ENCODE results near the gene PER2.
"Not testable (repeated sequence)": the region's sequence is repeated elsewhere in the genome, so short reads cannot be mapped to it uniquely, and the experiment has no call there.

The PER2 gene

GRCh38 chr2:238286551-238286950, 1.9 kb downstream of the PER2 start:
- no peak overlapping the region for H3K9ac ChIP-seq (ENCODE audit: low read depth, low read length)
- H3K9me3 ChIP-seq (ENCODE audit: control insufficient read depth, insufficient read depth, low read length) = no peaks in the 10 kb centered on the region
- H3K4me1 ChIP-seq (ENCODE audit: insufficient read depth, low read length) = peaks cover 34% of the 10 kb centered on the region
- H3K36me3 ChIP-seq (ENCODE audit: insufficient read depth, low read length) = no peaks in the 10 kb centered on the region

DNA sequence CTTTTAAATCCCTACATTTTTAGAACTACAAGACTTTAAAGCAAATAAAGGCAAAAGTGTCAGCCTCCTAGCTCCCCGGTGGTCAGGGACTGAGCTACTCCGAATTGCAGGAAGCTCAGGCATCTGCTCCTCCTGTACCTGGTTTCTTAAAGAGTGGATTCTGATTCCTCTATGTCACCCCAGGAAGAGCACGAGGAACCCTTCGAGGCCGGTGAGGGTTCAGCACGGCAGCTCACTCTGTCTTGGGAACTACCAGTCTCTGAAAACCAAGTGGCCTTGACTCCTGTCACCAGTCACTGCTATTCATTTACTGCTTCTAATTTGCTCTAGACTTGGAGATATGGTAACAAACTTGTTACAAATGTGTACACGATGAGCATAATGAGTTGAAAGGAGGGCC, 2.3 kb downstream of the PER2 start:
- H3K9me3 ChIP-seq (ENCODE audit: control insufficient read depth, insufficient read depth, low read length) = no peaks in the 10 kb centered on the region
- H3K9ac ChIP-seq (ENCODE audit: low read depth, low read length) = no peak overlapping the region
- peaks cover 34% of the 10 kb centered on the region for H3K4me1 ChIP-seq (ENCODE audit: insufficient read depth, low read length)
- H3K36me3 ChIP-seq (ENCODE audit: insufficient read depth, low read length) = no peaks in the 10 kb centered on the region

DNA sequence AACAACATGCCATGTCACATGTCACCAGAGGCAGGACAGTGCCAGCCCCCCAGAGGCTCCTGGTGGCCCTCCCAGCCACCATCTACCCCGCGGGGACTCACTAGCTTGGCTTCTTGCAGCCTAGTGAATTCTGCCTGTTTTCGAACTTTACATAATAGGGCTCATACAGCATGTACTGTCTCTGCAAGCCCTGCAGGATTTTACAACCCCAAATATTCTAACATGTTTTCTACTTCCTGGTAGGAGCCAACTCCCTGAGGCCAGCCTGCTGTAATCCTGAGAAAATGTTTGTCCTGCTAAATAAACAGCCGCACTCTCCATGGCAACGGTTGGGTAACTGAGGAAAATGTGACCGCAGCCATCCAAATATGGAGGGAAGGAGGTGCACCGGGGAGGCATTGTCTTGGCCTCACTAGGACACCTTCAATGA, 2.7 kb downstream of the PER2 start:
- Histone ChIP-seq H3K9ac (ENCODE audit: low read depth, low read length) (no peak overlapping the region), H3K4me1 (ENCODE audit: insufficient read depth, low read length) (peaks cover 31% of the 10 kb centered on the region), H3K9me3 (ENCODE audit: control insufficient read depth, insufficient read depth, low read length) (no peaks in the 10 kb centered on the region), H3K36me3 (ENCODE audit: insufficient read depth, low read length) (no peaks in the 10 kb centered on the region)

- no peaks in the 10 kb centered on the region for H3K9me3 ChIP-seq (ENCODE audit: control insufficient read depth, insufficient read depth, low read length)
- no peak overlapping the region for H3K9ac ChIP-seq (ENCODE audit: low read depth, low read length)
- H3K36me3 ChIP-seq (ENCODE audit: insufficient read depth, low read length) = no peaks in the 10 kb centered on the region
- H3K4me1 ChIP-seq (ENCODE audit: insufficient read depth, low read length) = peaks cover 24% of the 10 kb centered on the region; the same call in 1 of the 2 replicates
Observed at GRCh38 chr2:238284802-238285515, 3.5 kb downstream of the PER2 start.

DNA sequence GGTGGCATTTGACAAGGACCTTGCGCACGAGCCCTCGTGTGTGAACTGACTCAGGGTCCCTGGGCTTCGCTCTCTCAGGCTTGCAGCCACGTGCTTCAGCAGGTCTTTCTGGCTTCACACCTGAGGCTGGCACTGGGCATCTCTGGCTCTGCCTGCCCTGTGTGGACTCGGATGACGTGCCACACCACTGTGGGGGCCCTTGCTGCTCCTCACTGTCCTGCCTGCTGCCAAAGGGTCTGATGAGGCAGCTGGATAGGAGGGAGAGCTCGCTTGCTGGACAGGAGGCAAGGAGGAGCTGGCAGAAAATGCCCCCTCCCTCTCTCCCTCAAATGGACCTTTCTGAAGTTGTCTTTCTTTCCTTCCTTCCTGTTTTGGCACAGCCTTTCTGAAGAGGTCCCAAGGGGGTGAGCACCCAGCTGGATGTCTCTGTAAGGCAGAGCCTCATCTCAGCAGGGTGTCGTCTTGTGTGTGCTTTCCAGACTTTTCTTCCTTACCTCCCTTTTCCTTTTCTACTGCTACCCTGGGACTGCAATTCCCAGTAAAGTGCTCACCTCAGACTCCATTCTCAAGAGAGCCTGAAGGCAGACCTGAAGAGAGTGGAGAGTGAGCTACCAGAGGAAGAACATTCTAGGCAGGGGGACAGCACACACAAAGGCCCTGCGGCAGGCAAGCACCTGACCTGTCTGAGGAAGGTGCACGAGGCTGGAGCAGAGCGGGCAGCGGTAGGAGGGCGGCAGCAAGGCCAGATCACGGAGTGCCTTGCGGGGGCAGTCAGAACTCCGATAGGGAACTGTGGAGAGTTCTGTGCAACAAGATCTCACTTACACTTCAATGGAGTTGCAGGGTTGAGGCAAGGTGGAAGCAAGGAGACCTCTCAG, 5.3 kb downstream of the PER2 start:
- no peaks in the 10 kb centered on the region for H3K9me3 ChIP-seq (ENCODE audit: control insufficient read depth, insufficient read depth, low read length)
- H3K4me1 ChIP-seq (ENCODE audit: insufficient read depth, low read length) = peaks cover 18% of the 10 kb centered on the region; the same call in 1 of the 2 replicates
- H3K36me3 ChIP-seq (ENCODE audit: insufficient read depth, low read length) = no peaks in the 10 kb centered on the region
- no peak overlapping the region for H3K9ac ChIP-seq (ENCODE audit: low read depth, low read length)

DNA sequence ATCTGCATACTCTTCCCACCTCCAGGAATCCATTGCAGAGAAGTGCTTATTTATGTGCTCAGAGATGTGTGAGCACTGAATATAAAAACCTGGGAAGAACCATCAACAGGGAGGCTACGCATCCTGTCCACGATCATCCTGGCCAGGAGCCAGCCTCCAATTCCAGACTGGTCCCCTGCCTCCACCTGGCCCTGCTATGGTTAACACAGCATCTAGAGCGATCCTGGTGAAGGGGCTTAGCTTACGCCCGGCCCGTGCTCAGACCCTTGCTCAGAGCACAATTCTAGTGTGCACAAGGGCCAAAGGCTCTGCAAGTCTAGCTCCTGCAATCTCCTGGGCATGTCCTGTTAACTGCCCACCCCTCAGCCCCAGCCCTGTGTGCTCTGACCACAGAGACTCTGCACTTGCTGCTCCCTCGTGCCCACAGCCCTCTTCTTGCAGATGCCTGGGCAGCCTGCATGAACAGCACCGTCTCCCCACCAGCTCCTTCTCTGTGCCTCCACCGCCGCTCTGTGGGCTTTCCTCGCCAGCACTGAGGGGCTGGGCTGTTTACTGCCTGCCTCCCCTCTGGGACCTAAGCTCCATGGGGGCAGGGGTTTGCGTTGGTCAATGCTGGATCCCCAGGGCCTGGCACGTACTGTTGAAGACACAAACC, 6.5 kb downstream of the PER2 start:
- Histone ChIP-seq H3K4me1 (ENCODE audit: insufficient read depth, low read length) (peaks cover 15% of the 10 kb centered on the region; the same call in 1 of the 2 replicates), H3K9me3 (ENCODE audit: control insufficient read depth, insufficient read depth, low read length) (no peaks in the 10 kb centered on the region), H3K36me3 (ENCODE audit: insufficient read depth, low read length) (no peaks in the 10 kb centered on the region), H3K9ac (ENCODE audit: low read depth, low read length) (no peak overlapping the region)

DNA sequence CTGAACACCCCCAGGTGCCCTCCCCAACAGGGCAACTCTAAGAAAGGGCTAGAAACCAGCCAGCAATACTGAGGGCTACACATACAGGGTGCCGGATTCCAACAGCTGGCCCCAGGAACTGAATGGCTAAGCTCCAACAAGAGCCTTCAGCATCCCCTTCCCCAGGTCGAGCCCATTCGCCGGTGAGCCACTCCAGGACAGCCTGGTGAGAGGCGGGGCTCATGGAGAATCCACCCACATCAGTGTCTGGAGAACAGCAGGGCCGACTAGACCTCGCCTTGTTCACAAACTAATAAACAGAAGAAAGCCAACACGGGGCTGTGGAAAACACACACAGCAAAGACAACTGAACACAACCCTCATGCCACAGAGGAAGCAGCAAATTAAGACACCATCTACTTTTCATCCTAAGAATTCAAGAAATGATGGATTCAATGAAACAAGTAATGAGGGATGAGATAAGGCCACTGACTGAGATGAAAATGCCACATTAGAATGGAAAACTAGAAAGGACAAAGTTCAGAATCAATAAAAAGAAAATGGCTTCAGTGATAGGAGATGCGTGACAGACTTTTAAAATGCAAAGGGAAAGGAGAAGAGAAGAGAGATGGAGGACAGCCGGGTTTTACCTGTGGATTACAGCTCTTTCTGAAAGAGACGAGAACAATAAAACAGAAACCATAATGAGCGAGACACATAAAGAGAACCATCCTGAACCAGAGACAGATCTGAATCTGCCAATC, 8.2 kb downstream of the PER2 start:
- H3K4me1 ChIP-seq (ENCODE audit: insufficient read depth, low read length) = peaks cover 1% of the 10 kb centered on the region; the same call in 1 of the 2 replicates
- no peak overlapping the region for H3K9ac ChIP-seq (ENCODE audit: low read depth, low read length)
- no peaks in the 10 kb centered on the region for H3K9me3 ChIP-seq (ENCODE audit: control insufficient read depth, insufficient read depth, low read length)

GRCh38 chr2:238279324-238279682, 9.1 kb downstream of the PER2 start:
- no peaks in the 10 kb centered on the region for H3K4me1 ChIP-seq (ENCODE audit: insufficient read depth, low read length)
- no peaks in the 10 kb centered on the region for H3K9me3 ChIP-seq (ENCODE audit: control insufficient read depth, insufficient read depth, low read length)
- 0 out of 2 replicates have a peak, but pooled peaks cover 2% of the 10 kb centered on the region for H3K36me3 ChIP-seq (ENCODE audit: insufficient read depth, low read length)
- no peak overlapping the region for H3K9ac ChIP-seq (ENCODE audit: low read depth, low read length)

More for the DNA sequence above, 8.2 kb downstream of the PER2 start:
- 0 out of 2 replicates have a peak, but pooled peaks cover 2% of the 10 kb centered on the region for H3K36me3 ChIP-seq (ENCODE audit: insufficient read depth, low read length)

DNA sequence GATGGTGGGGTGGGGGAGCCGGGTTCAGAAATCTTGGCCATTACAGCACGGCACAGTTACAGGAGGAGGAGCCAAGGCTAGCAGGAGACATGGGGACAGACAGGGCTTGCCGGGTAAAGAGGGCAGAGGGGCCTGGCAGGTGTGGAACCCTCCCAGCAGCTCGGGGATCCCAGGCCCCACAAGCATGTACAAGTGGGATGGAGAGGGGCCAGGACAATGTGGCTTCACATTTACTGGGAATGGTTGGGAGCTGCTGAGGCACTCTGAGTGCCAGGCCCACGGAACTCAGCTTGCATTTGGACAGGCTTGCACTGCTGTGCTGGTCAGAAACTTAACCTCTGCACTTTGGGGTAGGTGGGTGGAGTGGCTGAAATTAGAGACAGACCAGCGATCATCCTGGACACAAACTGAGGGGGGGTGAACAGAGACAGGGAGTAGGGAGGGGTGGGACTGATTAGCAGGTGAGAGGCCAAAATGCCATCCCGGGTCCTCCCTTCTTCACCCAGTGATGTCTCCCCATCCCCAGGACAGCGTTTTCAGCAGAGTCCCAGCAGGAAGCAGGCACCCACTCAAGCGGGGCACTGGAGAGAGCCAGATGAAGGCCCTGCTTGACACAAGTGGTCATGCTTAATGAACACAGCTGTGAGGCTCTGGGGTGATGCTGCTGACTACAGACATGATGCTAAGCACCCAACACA, 9.6 kb downstream of the PER2 start:
- Histone ChIP-seq H3K9me3 (ENCODE audit: control insufficient read depth, insufficient read depth, low read length) (no peaks in the 10 kb centered on the region), H3K9ac (ENCODE audit: low read depth, low read length) (no peak overlapping the region), H3K4me1 (ENCODE audit: insufficient read depth, low read length) (no peaks in the 10 kb centered on the region), H3K36me3 (ENCODE audit: insufficient read depth, low read length) (0 out of 2 replicates have a peak, but pooled peaks cover 2% of the 10 kb centered on the region)

DNA sequence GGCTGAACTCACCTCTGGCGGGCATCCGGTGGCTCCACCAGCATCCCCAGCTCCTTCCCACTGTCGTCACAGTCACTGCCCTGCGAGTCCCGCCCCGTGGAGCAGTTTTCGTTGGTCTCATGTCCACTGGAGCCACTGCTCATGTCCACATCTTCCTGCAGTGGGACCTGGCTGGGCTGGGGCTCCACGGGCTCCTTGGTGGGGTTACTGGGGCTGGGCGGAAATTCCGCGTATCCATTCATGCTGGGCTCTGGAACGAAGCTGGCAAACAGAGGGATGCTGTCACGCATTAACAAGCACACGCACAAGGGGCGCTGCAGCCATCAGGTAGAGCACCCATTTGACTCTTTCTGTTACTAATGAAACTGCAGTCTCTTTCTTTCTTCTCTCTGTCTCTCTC, 10.7 kb downstream of the PER2 start:
- Histone ChIP-seq H3K9me3 (ENCODE audit: control insufficient read depth, insufficient read depth, low read length) (no peaks in the 10 kb centered on the region), H3K36me3 (ENCODE audit: insufficient read depth, low read length) (0 out of 2 replicates have a peak, but pooled peaks cover 2% of the 10 kb centered on the region), H3K9ac (ENCODE audit: low read depth, low read length) (no peak overlapping the region), H3K4me1 (ENCODE audit: insufficient read depth, low read length) (no peaks in the 10 kb centered on the region)

DNA sequence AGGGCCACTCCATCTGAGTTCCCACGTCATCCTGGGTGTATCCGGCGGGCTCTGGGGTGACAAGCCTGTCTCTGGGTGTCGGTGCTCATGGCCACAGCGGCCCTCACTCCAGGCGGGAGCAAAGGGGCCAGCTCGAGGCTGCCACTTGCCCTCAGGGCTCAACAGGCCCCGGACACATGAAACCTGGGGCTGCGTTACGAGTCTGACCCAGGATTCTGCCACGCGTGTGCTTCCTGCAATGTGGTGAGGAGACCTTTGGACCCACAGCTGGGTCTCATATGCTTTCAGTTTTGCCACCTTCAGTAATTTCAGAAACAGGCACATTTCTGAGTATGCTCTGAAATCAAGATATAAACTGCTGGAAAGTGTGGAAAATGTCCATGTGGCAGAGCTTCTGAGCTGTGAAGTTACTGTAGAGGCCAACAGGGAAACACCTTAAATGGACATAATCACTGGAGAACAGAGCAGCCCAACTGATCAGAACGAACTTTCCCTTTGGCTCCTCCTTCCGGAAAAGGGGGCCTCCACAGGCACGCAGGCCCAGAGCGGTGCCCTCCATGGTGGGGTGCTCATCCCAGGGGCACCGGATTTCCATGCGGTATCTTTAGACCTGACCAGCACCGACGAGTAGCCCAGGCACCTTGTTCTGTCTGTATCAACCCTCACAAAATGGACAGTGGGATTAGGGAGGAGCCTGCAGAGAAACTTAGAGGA, 14.1 kb downstream of the PER2 start:
- Histone ChIP-seq H3K9ac (ENCODE audit: low read depth, low read length) (no peak overlapping the region), H3K36me3 (ENCODE audit: insufficient read depth, low read length) (0 out of 2 replicates have a peak, but pooled peaks cover 2% of the 10 kb centered on the region), H3K9me3 (ENCODE audit: control insufficient read depth, insufficient read depth, low read length) (no peaks in the 10 kb centered on the region), H3K4me1 (ENCODE audit: insufficient read depth, low read length) (peaks cover 6% of the 10 kb centered on the region; the same call in 1 of the 2 replicates)

GRCh38 chr2:238273433-238273832, 15.0 kb downstream of the PER2 start:
- not testable (repeated sequence) for H3K9me3 ChIP-seq (ENCODE audit: control insufficient read depth, insufficient read depth, low read length); H3K36me3 ChIP-seq (ENCODE audit: insufficient read depth, low read length); H3K9ac ChIP-seq (ENCODE audit: low read depth, low read length)

GRCh38 chr2:238272156-238272555, 16.3 kb downstream of the PER2 start:
- Histone ChIP-seq H3K9me3 (ENCODE audit: control insufficient read depth, insufficient read depth, low read length) (no peaks in the 10 kb centered on the region), H3K9ac (ENCODE audit: low read depth, low read length) (no peak overlapping the region), H3K36me3 (ENCODE audit: insufficient read depth, low read length) (peaks cover 2% of the 10 kb centered on the region; the same call in 1 of the 2 replicates), H3K4me1 (ENCODE audit: insufficient read depth, low read length) (peaks cover 6% of the 10 kb centered on the region; the same call in 1 of the 2 replicates)

More at GRCh38 chr2:238273433-238273832, 15.0 kb downstream of the PER2 start:
- not testable (repeated sequence) for H3K4me1 ChIP-seq (ENCODE audit: insufficient read depth, low read length)
